Stomach (tissue), 9 donors: ENCODE data around the gene ARHGAP35. TPM values are rescaled to one million over a fixed set of nuclear protein-coding genes. Genes with fewer than 3 reads are reported as not detected.
"Not testable (repeated sequence)": the region's sequence is repeated elsewhere in the genome, so short reads cannot be mapped to it uniquely, and the experiment has no call there.

Source experiments
- DNase-seq, 2 donors: peaks; one replicate each; pipeline versions ENCODE4 v3.0.0 to v3.0.0-alpha.2; 2013 to 2019
- H3K27ac ChIP-seq, 5 donors: fragments of 200-600 bp in 4 of 5; sonication (generic) in 4 of 5; one replicate each; pipeline ENCODE4 v1.5.1; 2013 to 2019; ENCODE audit warnings: mild to moderate bottlenecking in 1 of 5, moderate library complexity in 1 of 5
- H3K27me3 ChIP-seq, 3 donors: fragments of 200-600 bp; sonication (generic); one replicate each; pipeline ENCODE4 v1.5.1; 2017 to 2019; ENCODE audit warnings: mixed run types in 1 of 3
- H3K36me3 ChIP-seq, 4 donors: fragments of 200-600 bp; sonication (generic); 1 replicate in 3 of 4; 2 replicates in 1 of 4; pipeline ENCODE4 v1.5.1; 2016 to 2019
- H3K4me1 ChIP-seq, 4 donors: fragments of 200-600 bp; sonication (generic); one replicate each; pipeline ENCODE4 v1.5.1; 2016 to 2019
- H3K4me3 ChIP-seq, 4 donors: fragments of 200-600 bp; sonication (generic) in 3 of 4; one replicate each; pipeline ENCODE4 v1.5.1; 2016 to 2019; ENCODE audit warnings: mild to moderate bottlenecking in 1 of 4
- H3K9me3 ChIP-seq, 4 donors: fragments of 200-600 bp; sonication (generic); one replicate each; pipeline ENCODE4 v1.5.1; 2016 to 2019
- CTCF ChIP-seq, 7 experiments: fragments of 450-650 bp in 4 of 7; fragments of 200-600 bp in 3 of 7; sonication (generic) in 3 of 7; IDR thresholded peaks; one replicate each; pipeline ENCODE4 v1.5.1; 2016 to 2019; ENCODE audit warnings: antibody characterized with exemption in 7 of 7, control low read depth in 2 of 7, mild to moderate bottlenecking in 1 of 7
- EP300 ChIP-seq: sonication (generic); formaldehyde crosslinking; IDR thresholded peaks from one replicate; pipeline ENCODE4 v1.6.1; 2017; ENCODE audit warnings: antibody characterized with exemption
- POLR2A ChIP-seq, 4 donors: fragments of 450-650 bp; IDR thresholded peaks; one replicate each; pipeline ENCODE4 v1.6.1; 2016; ENCODE audit warnings: antibody characterized with exemption in 4 of 4, control low read depth in 2 of 4, mild to moderate bottlenecking in 1 of 4, moderate library complexity in 1 of 4
- POLR2AphosphoS5 ChIP-seq, 3 donors: sonication (generic); formaldehyde crosslinking; IDR thresholded peaks; one replicate each; pipeline ENCODE4 v1.6.1; 2016; ENCODE audit warnings: antibody characterized with exemption in 3 of 3
- WGBS, 5 donors: extraction: QIAGEN DNeasy Blood & Tissue Kit in 3 of 5; methylation state at CpG; one replicate each; pipeline versions ENCODE4 v1.1.5 to v1.1.7; 2013 to 2018; 5-methylcytosine and 5-hydroxymethylcytosine counted together
- intact Hi-C: fragments of 100-400 bp; cut with DNase I; formaldehyde crosslinking; loops from one replicate; pipeline ENCODE4 v1.15.1; 2023; ENCODE audit warnings: low total_unique reads
- polyA plus RNA-seq, 3 donors: library from polyadenylated mRNA; stranded (reverse); fragments of 200-250 nt; gene quantifications; one replicate each; pipeline ENCODE4 v1.2.3, GENCODE V29; 2013
- total RNA-seq, 5 donors: library from RNA; depleted of rRNA; stranded (reverse); fragments of >200 nt; gene quantifications; one replicate each; pipeline versions ENCODE4 v1.1.0 to v1.2.3, GENCODE V29; 2014 to 2016
- donor health status: healthy with polysubstance abuse.
- donor health status: Bipolar disorder and iron deficiency.
- donor health status: healthy.

The ARHGAP35 gene
- total and polyA plus RNA-seq, 8 donors: 5.6 to 200 (median 19.7) TPM

DNA sequence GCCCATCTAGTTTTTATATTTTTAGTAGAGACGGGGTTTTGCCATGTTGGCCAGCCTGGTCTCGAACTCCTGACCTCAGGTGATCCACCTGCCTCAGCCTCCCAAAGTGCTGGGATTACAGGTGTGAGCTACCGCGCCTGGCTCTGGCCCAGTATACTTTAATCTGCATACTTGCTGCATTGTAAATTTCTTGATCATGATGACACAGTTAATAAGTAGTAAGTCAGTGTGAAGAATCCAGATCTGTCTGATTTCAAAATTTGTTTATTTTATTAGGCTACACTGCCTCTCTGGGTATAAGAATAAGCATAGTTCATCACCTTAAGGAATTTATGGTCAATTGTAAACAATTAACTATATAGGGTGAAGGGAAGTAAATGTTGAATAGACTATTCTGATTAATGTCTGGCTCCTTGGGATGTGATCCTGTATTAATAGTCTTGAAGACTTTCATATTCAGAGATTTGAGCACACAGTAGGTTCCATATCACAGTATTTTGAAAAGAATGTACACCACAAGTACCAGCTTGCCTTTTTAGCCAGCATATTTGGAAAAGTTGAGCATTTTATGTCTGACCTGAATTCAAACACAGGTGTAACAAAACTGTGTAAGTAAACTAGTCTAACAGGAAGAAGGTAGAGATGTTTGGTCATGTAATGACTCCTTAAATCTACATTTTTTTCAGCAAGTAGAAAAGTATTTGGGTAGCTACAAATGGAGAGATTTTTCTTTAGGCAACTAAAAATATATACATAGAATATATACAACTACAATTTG lies 7.4 kb downstream of the ARHGAP35 start:
- WGBS, 5 donors: 87 to 91% (median 89%) methylated on average over 4 of the region's 4 CpGs

DNA sequence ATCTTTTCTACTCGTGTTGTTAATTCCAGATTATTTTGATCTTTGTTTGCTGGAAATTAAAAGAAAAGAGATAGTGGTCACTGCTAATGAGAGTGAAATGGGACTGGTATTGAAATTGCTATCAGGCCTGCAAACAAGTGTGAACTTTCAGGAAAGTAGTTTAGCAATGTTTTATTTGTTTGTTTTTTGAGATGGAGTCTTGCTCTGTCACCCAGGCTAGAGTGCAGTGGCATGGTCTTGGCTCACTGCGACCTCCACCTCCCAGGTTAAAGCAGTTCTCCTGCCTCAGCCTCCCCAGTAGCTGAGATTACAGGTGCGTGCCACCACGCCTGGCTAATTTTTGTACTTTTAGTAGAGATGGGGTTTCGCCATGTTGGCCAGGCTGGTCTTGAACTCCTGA lies 10.4 kb downstream of the ARHGAP35 start:
- H3K9me3 ChIP-seq, H3K4me3 ChIP-seq, H3K36me3 ChIP-seq, DNase-seq, intact Hi-C loops, H3K27ac ChIP-seq, H3K27me3 ChIP-seq: not testable (repeated sequence)
- H3K4me1 ChIP-seq: peaks cover 17 to 63% (median 37%) of the 10 kb centered on the region in 4 donors
- 83 to 88% (median 86%) methylated on average over 5 of the region's 5 CpGs for WGBS, 5 donors

More for the DNA sequence above, 7.4 kb downstream of the ARHGAP35 start:
- H3K27ac ChIP-seq: no peak overlapping the region
- no peaks in the 10 kb centered on the region for H3K27me3 ChIP-seq
- H3K9me3 ChIP-seq: no peaks in the 10 kb centered on the region
- no peaks in the 10 kb centered on the region for H3K36me3 ChIP-seq
- intact Hi-C loops: no loop called here
- no peak overlapping the region for H3K4me3 ChIP-seq
- peaks cover 43 to 82% (median 66%) of the 10 kb centered on the region in 4 donors for H3K4me1 ChIP-seq
- no peak for TF ChIP-seq CTCF (IDR thresholded peaks at IDR 0.05)
- no peak for TF ChIP-seq POLR2AphosphoS5 (IDR thresholded peaks at IDR 0.05)
- no peak for TF ChIP-seq EP300
- TF ChIP-seq POLR2A (IDR thresholded peaks at IDR 0.05): no peak
- no peak for DNase-seq

- H3K4me1 ChIP-seq: peaks cover 0 to 45% (median 19%) of the 10 kb centered on the region in 4 donors
- H3K27ac ChIP-seq: no peak overlapping the region
- no peaks in the 10 kb centered on the region for H3K9me3 ChIP-seq
- TF ChIP-seq POLR2AphosphoS5 (IDR thresholded peaks at IDR 0.05) (no peak), EP300 (no peak), CTCF (IDR thresholded peaks at IDR 0.05) (no peak), POLR2A (IDR thresholded peaks at IDR 0.05) (no peak)
- H3K27me3 ChIP-seq: no peaks in the 10 kb centered on the region
- intact Hi-C loops: no loop called here
- DNase-seq: no peak
- H3K4me3 ChIP-seq: no peak overlapping the region
- 78 to 89% (median 84%) methylated on average over 4 of the region's 4 CpGs for WGBS, 5 donors
- H3K36me3 ChIP-seq: no peaks in the 10 kb centered on the region
Observed at GRCh38 chr19:46872967-46873366, 12.2 kb downstream of the ARHGAP35 start.

DNA sequence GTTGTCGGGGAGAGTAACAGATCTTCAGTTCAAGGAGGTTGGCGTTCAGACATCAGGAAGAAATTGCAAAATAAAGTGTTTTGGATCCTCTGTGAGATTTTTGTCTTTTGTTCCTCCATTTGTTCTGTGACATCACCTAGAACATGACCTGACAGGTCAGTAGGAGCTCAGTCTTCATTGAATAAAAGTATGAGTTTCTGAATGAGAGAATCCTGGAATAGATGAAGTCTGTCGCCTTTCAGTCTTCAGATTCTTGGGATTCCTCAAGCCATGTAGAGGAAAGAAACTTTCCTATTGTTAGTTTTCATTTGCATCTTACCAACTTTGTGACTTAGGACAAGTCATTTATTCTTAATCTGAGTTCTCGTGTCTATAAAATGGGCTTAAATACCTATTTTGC lies 14.4 kb downstream of the ARHGAP35 start:
- 77 to 97% (median 82%) methylated on average over 4 of the region's 4 CpGs for WGBS, 5 donors
- no peak for TF ChIP-seq EP300
- TF ChIP-seq POLR2A (IDR thresholded peaks at IDR 0.05): no peak
- no peak for TF ChIP-seq POLR2AphosphoS5 (IDR thresholded peaks at IDR 0.05)
- no peak for TF ChIP-seq CTCF (IDR thresholded peaks at IDR 0.05)
- H3K36me3 ChIP-seq: no peaks in the 10 kb centered on the region
- H3K27ac ChIP-seq: no peak overlapping the region
- H3K4me3 ChIP-seq: no peak overlapping the region
- H3K4me1 ChIP-seq: peaks cover 0 to 25% (median 11%) of the 10 kb centered on the region in 4 donors
- intact Hi-C loops: no loop called here
- H3K27me3 ChIP-seq: no peaks in the 10 kb centered on the region
- no peak for DNase-seq
- no peaks in the 10 kb centered on the region for H3K9me3 ChIP-seq

DNA sequence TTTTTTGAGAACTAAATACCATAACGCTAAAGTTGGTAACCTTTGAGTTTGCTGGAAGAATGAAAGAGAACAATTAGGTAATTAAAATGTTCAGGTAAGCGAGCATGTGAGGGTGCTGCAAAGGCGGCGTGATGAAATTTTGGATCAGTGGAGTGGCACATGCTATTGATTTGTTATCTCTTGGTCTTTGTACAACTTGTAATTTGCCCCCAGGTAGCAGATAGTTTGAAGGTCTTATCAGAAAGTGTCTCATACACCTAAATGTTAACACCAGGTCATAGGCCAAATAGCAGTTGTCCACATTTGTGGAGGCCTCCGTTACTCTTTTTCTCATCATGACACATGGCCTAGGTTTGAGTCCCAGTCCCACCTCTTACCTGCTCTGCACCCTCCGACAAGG lies 14.9 kb downstream of the ARHGAP35 start:
- intact Hi-C loops: no loop called here
- H3K9me3 ChIP-seq: no peaks in the 10 kb centered on the region
- 82 to 91% (median 89%) methylated on average over 6 of the region's 6 CpGs for WGBS, 5 donors
- no peaks in the 10 kb centered on the region for H3K27me3 ChIP-seq
- H3K36me3 ChIP-seq: no peaks in the 10 kb centered on the region
- no peak for DNase-seq
- H3K4me3 ChIP-seq: no peak overlapping the region
- TF ChIP-seq POLR2A (IDR thresholded peaks at IDR 0.05) (no peak), CTCF (IDR thresholded peaks at IDR 0.05) (no peak), POLR2AphosphoS5 (IDR thresholded peaks at IDR 0.05) (no peak), EP300 (no peak)
- H3K27ac ChIP-seq: no peak overlapping the region
- peaks cover 0 to 21% (median 9%) of the 10 kb centered on the region in 4 donors for H3K4me1 ChIP-seq
